BE2C (cell line): ENCODE results near the gene PBX1.

ENCODE experiments used
- DNase-seq: peaks from one replicate; pipeline ENCODE4 v3.0.0-alpha.2; 2020
- H3K27me3 ChIP-seq: fragments of 250-450 bp; sonication (Bioruptor Pico); 2 replicates; pipeline ENCODE4 v1.5.1; 2020; ENCODE audit warnings: mild to moderate bottlenecking
- H3K36me3 ChIP-seq: fragments of 250-450 bp; sonication (Bioruptor Pico); 2 replicates; pipeline ENCODE4 v1.5.1; 2020; ENCODE audit warnings: mild to moderate bottlenecking
- H3K4me1 ChIP-seq: fragments of 250-450 bp; sonication (Bioruptor Pico); 2 replicates; pipeline ENCODE4 v1.5.1; 2020
- H3K4me3 ChIP-seq: 2 replicates; pipeline ENCODE4 v1.5.1; 2011; ENCODE audit warnings: low read depth, low read length
- H3K9me3 ChIP-seq: fragments of 250-450 bp; sonication (Bioruptor Pico); 2 replicates; pipeline ENCODE4 v1.5.1; 2020
- TF ChIP-seq, protein P1 (sequence below): IDR thresholded peaks from 2 replicates; pipeline ENCODE4 v1.5.1; 2012; ENCODE audit warnings: mild to moderate bottlenecking, low read depth, low read length

Gene PBX1

DNA sequence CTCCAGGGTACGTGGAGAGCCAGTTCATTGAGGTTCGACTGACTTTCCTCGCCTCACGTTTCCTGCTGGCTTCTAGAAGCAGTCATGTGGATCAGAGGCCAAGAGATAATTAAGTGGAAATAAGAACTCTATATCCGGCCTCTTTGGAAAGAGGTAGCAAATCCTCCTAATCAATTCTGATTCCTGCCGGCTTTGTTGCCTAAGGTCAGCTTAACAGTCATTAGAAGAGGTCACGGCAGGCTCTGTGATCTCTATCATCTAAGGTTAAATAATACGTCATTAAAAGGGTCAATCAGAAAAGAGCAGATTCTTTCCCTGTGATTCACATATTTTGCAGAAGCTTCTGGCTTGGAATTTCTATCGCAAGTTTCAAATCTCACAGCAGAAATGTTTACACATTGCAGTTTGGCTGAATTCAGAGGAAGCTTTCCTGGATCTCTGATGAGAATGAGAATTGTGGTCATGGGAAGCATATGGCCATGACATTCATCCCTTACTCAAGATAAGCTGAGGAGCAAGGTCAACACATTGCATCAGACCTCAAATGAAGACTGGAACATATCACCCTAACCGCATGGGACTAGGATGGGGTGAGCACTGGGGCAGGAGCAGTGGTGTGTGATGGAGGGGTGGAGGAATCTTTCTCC lies 189.4 kb downstream of the PBX1 start:
- Histone ChIP-seq H3K27me3 (no peaks in the 10 kb centered on the region), H3K9me3 (no peaks in the 10 kb centered on the region), H3K4me1 (no peaks in the 10 kb centered on the region), H3K36me3 (no peaks in the 10 kb centered on the region), H3K4me3 (no peak overlapping the region)
- TF ChIP-seq, protein P1, sequence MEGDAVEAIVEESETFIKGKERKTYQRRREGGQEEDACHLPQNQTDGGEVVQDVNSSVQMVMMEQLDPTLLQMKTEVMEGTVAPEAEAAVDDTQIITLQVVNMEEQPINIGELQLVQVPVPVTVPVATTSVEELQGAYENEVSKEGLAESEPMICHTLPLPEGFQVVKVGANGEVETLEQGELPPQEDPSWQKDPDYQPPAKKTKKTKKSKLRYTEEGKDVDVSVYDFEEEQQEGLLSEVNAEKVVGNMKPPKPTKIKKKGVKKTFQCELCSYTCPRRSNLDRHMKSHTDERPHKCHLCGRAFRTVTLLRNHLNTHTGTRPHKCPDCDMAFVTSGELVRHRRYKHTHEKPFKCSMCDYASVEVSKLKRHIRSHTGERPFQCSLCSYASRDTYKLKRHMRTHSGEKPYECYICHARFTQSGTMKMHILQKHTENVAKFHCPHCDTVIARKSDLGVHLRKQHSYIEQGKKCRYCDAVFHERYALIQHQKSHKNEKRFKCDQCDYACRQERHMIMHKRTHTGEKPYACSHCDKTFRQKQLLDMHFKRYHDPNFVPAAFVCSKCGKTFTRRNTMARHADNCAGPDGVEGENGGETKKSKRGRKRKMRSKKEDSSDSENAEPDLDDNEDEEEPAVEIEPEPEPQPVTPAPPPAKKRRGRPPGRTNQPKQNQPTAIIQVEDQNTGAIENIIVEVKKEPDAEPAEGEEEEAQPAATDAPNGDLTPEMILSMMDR: no peak
- no peak for DNase-seq

DNA sequence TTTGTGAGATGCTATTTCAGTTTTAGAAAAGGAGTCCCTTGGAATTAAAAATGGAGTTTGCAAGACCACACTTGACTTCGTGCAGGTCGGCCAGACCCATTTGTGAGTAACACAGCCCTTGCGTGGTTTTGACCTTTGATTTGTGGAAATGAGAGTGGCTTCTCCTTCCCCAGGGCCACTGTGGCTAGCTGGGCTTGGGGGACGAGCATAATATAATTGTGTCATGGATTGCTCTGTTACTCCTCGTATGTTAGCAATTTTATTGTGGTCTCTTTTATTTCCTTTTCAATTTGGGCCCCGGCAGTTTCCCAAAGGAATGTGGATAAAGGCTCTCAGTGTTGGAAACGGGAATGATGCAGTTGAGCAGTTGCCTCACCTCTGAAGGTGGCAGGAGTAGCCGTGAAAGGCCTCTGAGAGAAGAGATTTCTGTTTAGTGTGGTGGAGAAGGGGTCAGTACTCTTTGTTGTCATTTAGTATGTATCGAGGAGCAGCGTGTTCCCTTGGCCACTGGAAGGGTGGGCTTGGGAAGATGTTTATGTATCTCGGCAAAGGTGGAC lies 194.6 kb downstream of the PBX1 start:
- DNase-seq: no peak
- Histone ChIP-seq H3K27me3 (no peaks in the 10 kb centered on the region), H3K36me3 (no peaks in the 10 kb centered on the region), H3K4me3 (no peak overlapping the region), H3K4me1 (no peaks in the 10 kb centered on the region), H3K9me3 (no peaks in the 10 kb centered on the region)
- TF ChIP-seq, protein P1: no peak

DNA sequence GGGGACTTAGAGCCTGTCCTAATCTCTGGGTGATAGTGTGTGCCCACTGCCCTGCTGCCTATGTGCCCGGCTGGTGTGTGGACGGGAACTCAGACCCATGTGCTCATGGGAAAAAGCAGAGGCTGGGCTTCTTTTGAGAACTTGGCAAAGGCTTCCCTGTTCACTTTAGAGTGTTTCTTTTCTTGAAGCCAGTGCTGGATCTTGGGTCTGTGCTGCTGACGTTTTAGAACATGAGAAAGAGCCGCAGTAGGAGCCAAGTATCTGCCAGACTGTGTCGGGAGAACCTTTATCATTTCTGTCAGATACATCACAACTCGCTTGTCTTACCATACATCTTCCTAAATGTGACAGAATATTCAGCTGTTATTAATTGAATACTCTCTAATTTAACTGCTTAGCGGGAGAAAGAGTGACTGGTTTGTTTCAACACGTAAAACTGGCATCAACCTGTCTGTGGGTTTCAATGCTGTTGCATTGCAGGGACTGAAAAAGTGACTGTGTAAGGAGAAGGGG lies 195.2 kb downstream of the PBX1 start:
- no peak overlapping the region for H3K4me3 ChIP-seq
- no peaks in the 10 kb centered on the region for H3K27me3 ChIP-seq
- no peak for DNase-seq
- no peaks in the 10 kb centered on the region for H3K36me3 ChIP-seq
- no peaks in the 10 kb centered on the region for H3K9me3 ChIP-seq
- TF ChIP-seq, protein P1: no peak
- H3K4me1 ChIP-seq: no peaks in the 10 kb centered on the region

DNA sequence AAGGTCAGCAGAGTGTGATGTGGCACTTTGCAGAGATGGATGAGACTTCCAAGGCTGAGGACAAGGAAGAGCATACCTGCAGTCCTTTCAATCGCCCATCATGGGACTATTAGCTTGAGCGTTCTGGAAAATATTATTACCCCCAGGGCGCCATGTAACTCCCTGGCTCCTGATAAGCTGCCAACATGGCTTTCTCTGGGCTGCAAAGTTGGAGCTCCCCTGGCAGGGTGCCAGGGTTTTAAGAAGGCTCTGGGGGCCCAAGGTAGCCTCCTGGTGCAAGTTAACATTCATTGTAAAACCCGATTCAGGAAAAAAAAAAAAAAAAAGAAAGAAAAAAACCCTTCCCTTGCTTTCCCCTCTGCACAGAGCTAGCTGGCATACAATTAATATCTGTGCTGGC lies 196.7 kb downstream of the PBX1 start:
- DNase-seq: peak; percentile 53
- no peaks in the 10 kb centered on the region for H3K36me3 ChIP-seq
- H3K4me1 ChIP-seq: no peaks in the 10 kb centered on the region
- H3K27me3 ChIP-seq: no peaks in the 10 kb centered on the region
- no peaks in the 10 kb centered on the region for H3K9me3 ChIP-seq
- H3K4me3 ChIP-seq: peak overlapping the region; percentile 3; the same call in 1 of the 2 replicates
- TF ChIP-seq, protein P1: no peak

DNA sequence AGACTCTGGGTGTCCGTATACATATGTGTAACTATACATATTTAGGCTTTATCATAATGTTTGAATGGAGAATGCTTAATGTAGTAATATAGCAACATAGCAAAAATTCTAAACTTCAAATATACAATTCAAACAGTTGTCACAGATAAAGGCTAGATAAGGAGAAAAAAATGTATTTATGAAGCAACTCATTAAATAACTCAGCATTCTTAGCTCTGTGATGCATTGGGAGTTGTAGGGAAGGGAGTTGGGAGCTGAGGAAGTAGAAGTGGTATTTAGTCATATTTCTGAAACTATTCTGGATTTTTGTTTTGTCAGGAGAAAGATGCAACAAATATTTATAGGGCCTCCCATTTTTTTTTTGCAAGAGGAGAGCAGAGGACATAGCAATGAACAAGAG lies 197.8 kb downstream of the PBX1 start:
- TF ChIP-seq, protein P1: no peak
- Histone ChIP-seq H3K4me3 (no peak overlapping the region), H3K36me3 (no peaks in the 10 kb centered on the region), H3K9me3 (no peaks in the 10 kb centered on the region), H3K27me3 (no peaks in the 10 kb centered on the region), H3K4me1 (no peaks in the 10 kb centered on the region)
- DNase-seq: no peak

DNA sequence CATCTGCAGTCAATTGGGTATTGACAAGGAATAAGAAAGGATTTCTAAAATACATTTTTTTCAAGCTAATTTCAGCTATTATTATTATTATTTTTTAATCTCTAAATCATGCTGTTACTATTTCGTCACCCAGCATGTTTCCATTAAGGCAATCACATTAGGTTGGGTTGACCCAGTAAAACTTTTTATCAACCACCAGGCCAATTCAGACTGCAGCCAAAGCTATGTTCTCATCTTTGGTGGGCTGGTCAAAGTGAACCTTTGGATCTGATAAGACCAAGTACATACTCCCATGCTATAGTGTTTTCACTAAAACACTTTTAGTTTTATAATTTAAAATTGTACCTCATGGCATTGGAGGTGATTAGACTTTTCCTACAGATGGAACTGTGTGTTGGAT lies 198.6 kb downstream of the PBX1 start:
- Histone ChIP-seq H3K27me3 (no peaks in the 10 kb centered on the region), H3K36me3 (no peaks in the 10 kb centered on the region), H3K4me1 (no peaks in the 10 kb centered on the region), H3K9me3 (no peaks in the 10 kb centered on the region), H3K4me3 (no peak overlapping the region)
- TF ChIP-seq, protein P1: no peak
- DNase-seq: no peak
